GM19463 (cell line): Measurements from ENCODE around the gene RFXAP.
A peak's percentile ranks its signal among the peaks of the same experiment; 100 is the strongest.

ENCODE experiments used
- ATAC-seq: cut with Tn5 transposase; IDR thresholded peaks from one replicate; pipeline ENCODE4 v1.9.1; 2021; ENCODE audit warnings: mild to moderate bottlenecking, moderate library complexity; ENCODE audit not compliant: unreplicated experiment

RFXAP gene

DNA sequence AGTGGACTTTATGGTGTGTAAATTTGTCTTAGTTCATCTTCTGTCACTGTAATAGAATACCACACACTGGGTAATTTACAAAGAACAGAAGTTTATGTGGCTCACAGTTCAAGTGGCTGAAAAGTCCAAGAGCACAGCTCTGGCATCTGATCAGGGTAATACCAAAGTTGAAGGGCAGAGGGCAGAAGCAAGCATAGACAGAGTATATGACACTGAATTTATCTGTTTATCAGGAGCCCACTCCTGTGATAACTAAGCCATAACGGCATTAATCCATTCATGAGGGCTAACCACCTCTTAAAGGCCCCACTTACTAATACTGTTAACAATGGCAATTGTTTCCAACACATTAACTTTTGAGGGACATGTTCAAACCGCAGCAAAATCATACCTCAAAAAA is 4.0 kb upstream of the RFXAP start:
- no peak for ATAC-seq

DNA sequence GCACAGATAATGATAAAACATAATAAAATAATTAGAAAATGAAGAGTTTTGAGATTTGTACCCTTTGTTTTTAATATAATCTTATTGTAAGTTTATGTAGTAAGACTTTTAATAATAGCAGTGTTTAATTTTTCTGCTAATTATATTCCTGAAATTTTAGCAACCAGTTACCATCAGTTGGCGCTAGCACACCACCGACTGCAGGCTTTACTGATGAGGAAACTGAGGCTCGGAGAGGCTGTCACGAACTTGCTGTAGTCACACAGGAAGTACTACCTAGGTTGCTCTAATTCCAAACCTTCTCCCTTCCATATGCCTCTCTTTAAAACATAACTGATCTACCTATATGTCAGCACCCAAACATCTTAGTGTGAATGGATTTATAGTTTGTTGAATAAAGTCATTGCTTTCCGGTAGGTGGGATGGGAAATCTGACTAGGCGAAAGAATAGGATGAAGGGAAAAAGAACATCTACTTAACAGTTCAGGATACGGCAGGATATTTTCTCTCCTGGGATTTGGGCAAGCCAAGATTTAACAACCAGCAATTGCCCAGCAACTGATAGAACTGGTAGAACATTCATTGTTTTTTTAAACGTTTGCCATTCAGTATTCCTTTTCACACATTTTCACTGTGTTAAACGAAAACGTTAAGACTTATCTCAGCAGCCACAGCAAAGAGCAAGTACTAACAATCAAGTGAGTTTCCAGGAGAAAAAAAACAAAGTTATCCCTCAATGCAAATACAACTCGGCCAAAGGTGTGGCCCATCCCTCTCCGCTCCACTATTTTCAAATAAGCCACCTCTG is 822 bp upstream of the RFXAP start:
- ATAC-seq, result no peak

DNA sequence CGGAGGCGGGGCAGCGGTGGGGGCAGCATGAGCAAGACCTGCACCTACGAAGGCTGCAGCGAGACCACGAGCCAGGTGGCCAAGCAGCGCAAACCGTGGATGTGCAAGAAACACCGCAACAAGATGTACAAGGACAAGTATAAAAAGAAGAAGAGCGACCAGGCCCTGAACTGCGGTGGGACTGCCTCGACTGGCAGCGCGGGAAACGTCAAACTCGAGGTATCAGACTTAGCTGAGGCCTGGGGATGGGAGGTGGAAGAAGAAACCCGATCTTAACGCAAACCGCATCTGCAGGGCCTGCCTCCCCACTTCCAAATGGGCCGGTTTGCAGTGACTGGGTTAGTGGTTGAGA is 693 bp downstream of the RFXAP start:
- ATAC-seq, result peak; percentile 5

DNA sequence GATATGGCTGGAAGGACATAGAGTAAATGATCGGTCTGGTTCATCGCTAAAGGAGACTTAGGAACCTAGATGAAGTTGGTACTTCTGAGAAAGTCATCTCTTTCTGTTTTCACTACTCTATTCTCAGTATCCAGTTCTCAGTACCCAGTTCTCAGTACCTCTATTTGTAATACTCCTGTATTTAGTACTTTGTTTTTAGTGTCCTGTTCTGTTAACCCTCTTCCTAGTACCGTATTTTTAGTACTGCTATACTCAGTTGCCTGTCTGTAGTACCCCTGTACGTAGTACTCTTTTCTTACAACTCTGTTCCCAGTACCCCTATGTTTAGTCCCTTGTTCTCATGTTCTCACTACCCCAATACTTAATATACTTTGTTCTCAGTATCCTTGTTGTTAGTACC is 1.2 kb downstream of the RFXAP start:
- peak; percentile 32 for ATAC-seq

DNA sequence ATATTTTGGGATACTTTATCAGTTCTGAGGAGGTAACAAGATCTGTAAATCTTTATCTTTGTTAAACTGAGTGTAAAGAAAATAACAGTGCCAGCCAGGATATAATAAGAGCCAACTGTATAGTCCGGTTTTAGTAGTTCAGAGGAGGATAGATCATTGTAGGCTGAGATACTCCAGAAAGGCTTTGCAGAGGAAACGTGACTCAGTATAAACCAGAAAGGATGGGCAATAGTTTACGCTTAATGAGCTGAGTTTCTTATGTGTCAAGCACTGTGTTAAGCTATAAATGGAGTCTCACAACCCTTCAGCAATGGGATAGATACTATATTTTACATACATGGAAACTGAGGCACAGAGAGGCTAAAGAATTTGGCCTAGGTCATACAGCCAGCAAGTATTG is 3.8 kb downstream of the RFXAP start:
- ATAC-seq, result no peak

DNA sequence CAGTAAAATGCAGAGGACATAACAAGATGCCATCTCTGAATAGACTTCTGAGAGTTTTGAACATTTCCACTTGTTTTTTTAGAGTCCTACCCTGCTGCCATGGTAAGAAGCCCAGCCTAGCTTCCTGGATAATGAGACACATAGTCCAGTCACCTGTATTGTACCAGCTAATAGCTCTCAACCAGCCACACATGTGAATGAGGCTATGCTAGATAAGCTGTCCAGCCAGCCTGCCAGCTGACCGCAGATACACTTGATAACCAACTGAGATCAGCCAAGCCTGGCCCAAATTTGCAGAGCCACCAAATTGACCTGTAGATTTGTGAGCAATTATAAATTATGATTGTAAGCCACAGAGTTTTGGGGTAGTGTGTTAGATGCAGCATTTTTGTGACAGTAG is 10.7 kb downstream of the RFXAP start:
- no peak for ATAC-seq

DNA sequence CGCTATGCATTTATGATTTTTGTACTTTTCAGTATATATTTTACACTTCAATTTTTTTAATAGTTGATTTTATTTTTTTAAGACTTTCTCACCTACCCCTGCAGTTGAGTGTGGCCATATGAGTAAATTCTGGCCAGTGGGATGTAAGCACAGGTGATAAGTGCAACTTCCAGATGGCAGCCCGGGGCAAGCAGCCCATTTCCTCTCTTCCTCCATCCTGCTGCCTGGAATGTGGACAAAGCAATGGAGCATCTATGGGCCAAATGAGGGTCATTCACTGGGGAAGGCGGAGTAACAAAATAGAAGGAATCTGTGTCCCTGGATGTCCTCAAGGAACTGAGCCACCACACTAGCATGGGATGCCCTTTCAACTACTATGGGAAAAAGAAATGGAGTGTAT is 12.3 kb downstream of the RFXAP start:
- no peak for ATAC-seq

DNA sequence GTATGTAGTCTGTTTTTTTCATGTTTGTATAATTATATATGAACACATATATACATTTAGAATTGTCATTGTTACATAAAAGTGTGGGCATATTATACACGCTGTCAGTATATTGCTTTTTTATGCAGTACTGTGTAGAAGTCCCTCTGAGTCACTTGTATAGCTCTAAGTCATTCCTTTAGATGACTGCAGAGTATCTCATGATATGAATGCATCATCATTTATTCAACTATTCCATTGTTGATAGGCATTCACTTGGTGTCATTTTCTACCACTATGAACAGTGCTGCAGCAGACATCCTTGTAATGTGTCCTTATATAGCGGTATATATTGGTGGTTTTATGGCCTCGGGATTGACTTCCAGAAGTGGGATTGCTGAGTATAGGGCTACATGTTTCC is 15.3 kb downstream of the RFXAP start:
- ATAC-seq, result no peak

DNA sequence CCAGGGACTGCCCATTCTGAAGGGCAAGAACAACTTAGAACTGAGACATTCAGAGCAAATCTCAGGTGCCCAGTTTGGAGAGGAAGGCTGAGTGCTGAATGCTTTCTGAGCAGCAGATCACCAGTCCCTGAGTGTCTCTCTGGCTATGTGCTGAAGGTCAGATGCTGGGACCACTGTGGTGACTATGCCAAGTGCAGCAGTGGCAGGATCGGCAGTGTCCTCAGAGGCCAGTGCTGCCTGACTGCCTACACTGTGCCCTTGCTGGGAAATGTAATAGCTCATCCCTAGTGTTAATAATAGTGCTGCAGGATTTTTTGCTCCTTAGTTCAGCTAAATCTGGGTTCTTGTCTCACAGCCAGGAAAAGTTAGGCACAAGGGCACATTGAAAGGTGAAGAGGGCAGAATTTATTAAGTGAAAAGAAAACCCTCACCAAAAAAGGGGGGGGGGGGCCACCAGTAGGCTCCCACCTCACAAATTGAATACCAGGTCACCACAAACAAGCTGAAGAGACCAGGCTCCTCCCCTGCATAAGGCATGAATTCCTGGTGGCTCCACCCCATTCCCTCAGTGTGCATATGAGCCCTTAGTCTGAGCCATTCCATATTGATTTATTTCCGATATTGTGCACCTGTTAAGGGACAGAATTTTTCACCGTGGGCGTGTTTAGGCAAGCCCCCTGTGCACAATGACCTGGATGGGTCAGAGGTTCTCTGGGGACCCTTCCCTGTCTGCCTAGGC is 18.5 kb downstream of the RFXAP start:
- ATAC-seq, result no peak

DNA sequence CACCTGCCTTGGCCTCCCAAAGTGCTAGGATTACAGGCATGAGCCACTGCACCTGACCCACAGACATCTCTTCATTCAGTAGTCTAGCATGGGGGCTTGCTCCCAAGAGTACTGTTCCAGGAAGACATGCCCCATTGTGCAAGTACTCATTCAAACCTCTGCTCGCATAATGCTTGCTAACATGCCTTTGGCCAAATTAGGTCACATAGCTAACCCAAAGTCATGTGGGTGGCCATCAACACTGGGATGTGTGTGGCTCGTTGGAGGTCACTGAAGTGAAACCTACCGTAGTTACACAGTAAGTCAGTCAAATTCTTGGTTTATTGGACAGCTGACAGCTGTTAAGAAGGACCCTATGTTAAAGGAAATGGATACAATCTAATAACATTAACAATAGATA is 20.3 kb downstream of the RFXAP start:
- ATAC-seq, result no peak

DNA sequence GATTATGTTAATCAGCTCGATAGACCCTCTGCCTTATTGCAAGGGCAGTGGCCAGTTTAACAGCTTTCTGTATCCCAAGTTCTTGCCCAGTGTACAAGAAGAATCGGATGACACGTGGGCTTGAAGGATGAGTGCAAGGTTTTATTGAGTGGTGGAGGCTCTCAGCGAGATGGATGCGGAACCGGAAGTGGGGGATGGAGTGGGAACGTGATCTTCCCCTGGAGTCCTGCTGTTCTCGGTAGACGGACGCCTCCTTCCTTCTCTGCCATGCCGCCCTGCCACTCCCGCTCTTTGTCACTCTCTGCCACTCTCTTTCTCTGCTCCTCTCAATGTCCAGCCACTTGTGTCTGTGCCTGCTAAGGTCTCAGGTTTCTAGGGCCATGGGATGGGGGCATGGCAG is 21.0 kb downstream of the RFXAP start:
- ATAC-seq, result no peak

DNA sequence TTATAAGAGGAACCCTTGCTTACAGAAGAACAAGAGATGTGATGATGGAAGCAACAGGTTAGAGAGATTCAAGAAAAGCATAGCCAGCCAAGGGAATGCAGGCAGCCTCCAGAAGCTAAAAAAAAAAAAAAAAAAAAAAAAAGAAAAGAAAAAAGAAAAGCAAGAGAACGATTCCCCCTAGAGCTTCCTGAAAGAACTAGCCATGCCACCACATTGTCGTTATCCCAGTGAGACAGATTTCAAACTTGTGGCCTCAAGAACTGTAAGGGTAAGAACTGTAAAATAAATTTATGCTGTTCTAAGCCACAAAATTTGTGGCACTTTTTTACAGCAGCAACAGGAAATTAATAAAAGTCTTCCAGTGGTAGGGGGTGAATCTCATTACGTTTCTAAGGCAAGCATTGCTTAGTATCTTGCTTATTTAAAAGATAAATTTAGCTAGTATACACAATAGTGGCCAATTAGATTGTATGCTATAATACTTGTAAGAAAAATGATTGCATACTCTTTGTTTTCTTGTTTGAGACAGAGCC is 21.8 kb downstream of the RFXAP start:
- no peak for ATAC-seq

DNA sequence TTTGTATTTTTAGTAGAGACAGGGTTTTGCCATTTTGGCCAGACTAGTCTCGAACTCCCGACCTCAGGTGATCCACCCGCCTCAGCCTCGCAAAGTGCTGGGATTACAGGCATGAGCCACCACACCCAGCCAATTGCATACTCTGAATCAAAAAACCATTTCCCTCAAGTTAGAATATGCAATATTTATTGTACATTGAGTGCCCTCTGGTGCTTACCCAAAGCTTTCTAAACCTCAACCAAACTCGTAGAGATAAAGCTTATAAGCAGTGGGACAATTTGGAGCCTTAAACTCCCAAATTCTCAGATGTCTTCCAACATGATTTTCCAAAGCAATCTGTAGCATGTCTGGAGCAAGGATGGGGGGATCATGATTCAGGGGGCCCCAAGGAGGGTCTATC is 22.4 kb downstream of the RFXAP start:
- no peak for ATAC-seq

DNA sequence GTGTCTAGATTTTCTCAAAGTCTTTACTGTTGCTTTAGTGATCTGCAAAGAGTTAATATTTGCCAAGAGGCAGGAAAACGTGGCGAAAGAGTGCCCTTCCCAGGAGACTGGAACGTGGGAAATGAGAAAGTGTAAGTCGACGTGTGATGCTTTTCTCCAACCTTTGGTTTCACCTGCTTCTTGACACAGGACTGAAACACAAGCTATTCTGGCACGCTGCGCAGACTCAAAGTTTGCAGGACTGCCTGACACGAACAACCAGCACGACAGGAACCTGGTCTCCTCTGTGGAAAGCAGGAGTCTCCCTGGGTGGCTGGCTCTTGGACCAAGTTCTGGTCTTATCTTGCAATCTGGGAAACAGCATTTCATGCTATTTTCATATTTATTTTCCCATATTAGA is 28.6 kb downstream of the RFXAP start:
- ATAC-seq, result no peak

DNA sequence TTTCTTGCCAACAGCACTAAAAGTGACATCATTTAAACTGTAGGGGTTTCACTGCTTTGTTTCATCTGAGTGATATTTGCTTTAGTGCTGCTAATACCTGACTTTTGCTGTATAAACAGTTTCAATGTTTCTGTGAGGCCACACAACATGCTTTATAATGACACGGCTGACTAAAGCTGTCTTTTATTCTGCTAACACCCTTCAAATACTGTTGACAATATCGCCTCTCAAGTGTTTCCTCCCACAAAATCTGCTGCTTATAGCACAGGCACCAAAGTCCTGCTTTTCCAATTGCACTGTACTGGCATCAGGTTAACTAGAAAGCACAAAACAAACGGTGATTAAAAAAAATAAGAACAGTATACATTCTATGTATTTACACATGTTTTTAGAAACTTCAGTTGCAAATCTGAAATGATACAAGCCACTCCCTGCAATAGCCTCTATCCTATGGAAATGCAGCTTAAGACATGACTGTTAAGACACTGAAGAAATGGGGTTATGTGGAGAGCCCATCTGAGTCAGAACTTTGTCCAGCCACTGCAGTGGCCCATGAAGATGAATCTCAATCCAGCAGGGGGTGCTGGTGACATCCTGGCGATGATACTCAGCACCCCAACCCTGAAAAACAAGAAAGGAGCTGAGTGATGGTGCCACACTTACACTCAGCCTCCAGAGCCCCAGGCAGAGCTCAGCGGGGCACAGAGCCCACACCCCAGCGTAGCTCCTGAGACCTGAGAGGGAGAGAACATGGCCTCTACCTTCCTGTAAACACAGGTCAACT is 29.4 kb downstream of the RFXAP start:
- no peak for ATAC-seq

DNA sequence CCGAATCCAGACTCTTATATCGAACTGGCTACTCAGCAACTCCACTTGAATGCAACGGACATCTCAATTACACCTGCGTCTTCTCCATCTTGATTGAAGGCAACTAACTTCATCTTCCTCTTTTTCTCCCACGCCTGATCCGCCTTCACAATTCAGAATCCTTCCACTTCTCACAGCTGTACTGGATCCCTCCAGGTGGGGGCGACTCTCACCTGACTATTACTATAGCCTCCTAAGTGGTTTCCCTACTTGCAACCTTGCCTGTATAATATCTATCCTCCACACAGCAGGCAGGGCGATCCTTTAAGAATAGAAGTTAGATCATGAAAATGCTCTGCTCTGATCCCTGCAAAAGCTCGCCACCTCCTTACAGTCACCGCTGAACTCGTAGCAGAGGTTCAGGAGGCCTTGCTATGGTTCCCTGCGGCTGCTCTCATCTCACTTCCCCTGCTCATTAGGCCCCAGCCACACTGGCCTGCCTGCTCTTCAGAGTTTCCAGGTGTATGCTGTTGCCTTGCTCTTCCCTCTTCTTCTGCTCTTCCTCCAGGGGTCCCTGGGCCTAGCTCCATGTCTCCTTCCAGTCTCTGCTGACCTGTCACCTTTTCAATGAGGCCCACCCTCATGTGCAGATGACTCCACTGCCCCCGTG is 31.9 kb downstream of the RFXAP start:
- no peak for ATAC-seq

DNA sequence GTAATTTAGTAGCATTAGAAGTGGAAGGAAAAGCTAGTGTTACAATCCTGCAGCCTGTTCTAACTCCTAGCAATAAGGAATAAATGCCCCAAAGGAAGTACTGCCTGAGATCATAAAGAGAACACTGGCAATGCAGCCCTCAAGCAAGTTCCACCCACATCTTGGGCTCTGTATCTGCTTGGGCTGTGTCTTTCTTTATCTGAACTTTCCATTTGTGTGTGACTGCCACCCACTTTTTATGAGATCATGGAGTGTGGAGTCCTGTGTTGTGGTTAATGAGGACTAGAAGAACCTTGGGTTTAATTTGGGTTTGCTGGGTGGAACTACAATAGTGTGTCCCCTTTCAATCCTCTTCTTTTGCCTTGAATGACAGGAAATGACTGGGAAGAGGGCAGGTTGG is 38.2 kb downstream of the RFXAP start:
- ATAC-seq, result no peak

DNA sequence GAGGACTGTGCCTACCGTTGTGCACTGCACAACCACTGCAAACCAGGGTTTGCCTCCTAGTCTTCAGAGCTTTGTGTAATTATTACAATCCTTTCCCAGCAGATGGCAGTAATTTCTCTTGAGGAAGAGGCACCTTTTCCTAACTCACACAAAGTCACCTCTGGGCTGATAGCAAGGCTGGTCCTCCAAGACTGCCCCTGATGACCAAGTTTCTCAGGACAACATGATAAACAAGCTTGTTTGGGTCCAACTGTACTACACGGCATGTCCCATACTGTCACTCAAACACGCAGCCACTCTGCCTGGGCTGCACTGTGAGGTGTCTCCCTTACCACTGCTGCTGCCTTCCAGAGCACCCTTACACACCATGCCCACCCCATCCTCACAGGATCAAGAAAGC is 39.3 kb downstream of the RFXAP start:
- ATAC-seq, result peak; percentile 66

DNA sequence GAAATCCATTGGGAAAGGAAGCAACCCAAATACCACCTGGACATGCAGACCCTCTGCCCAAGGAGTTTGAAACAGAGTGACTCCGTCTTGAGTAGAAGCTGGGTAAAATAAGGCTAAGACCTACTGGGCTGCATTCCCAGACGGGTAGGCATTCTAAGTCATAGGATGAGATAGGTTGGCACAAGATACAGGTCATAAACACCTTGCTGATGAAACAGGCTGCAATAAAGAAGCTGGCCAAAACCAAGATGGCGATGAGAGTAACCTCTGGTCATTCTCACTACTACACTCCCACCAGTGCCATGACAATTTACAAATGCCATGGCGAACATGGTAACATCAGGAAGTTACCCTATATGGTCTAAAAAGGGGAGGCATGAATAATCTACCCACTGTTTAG is 40.2 kb downstream of the RFXAP start:
- no peak for ATAC-seq

DNA sequence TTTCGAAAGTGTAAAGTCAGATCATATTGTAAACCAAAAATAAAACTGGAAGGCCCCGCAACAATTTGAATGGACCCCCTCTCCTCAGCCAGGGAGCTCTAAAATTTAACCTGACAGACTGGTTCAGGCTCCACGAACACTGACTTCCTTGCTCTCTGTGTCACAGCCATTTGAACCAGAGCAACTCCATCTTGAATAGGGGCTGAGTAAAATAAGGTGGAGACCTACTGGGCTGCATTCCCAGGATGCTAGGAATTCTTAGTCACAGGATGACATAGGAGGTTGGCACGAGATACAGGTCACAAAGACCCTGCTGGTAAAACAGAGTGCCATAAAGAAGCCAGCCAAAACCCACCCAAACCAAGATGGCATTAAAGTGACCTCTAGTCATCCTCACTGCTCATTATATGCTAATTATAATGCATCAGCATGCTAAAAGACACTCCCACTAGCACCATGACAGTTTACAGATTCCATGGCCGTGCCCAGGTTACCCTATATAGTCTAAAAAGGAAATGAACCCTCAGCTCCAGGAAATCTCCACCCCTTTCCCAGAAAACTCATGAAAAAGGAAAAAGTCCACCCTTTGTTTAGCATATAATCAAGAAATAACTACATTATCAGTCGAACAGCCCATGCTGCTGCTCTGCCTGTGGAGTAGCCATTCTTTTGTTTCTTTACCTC is 43.1 kb downstream of the RFXAP start:
- ATAC-seq, result no peak

DNA sequence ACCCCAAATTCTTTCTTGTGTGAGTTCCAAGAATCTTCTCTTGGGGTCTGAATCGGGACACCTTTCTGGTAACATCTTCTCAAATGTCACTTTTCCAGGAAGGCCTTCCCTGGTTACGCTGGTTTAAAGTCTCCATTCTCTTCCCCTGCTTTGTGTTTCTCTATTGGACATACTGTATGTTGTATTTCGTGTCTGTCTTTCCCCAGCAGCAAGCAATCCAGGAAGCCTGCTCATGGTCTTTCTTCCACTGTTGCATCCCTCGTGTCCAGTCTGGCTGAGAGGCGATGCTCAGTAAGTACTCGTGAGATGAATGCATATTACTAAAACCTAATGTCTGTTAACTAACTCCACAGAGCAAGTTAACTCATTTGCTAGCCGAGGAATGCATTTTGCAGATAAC is 43.7 kb downstream of the RFXAP start:
- no peak for ATAC-seq
